Measurements from ENCODE around the gene CCNA1.

The CCNA1 gene

GRCh38 chr13:36414461-36414860 lies 17.8 kb upstream of the CCNA1 start:
- Histone ChIP-seq H2AFZ (ENCODE audit: low read depth, low read length, severe bottlenecking) (no peak overlapping the region), H3K4me3 (ENCODE audit: insufficient read depth, low read length, poor library complexity, severe bottlenecking) (no peak overlapping the region), H3K9ac (ENCODE audit: low read length) (no peak overlapping the region), H3K27me3 (ENCODE audit: low read length) (no peaks in the 10 kb centered on the region), H3K79me2 (ENCODE audit: insufficient read depth, low read length) (no peaks in the 10 kb centered on the region), H3K9me2 (replicated peaks; ENCODE audit: insufficient read depth, low read length) (no peaks in the 10 kb centered on the region; the same call in 1 of the 2 replicates), H3K9me3 (ENCODE audit: insufficient read depth, low read length) (no peaks in the 10 kb centered on the region), H3K27ac (ENCODE audit: low read depth, low read length) (no peak overlapping the region), H3K4me2 (ENCODE audit: low read depth, low read length, poor library complexity, severe bottlenecking) (no peak overlapping the region), H4K20me1 (ENCODE audit: low read depth, low read length) (no peaks in the 10 kb centered on the region), H3F3A (ENCODE audit: insufficient read depth) (no peaks in the 10 kb centered on the region), H3K36me3 (ENCODE audit: low read length) (no peaks in the 10 kb centered on the region)
- no peak for TF ChIP-seq EZH2phosphoT487 (conservative IDR thresholded peaks at IDR 0.05; ENCODE audit: low read length)
- no peak for TF ChIP-seq CTCF (IDR thresholded peaks at IDR 0.05; ENCODE audit: insufficient read depth, low read length, poor library complexity, severe bottlenecking)

- no peaks in the 10 kb centered on the region for H4K20me1 ChIP-seq (ENCODE audit: low read depth, low read length)
- no peaks in the 10 kb centered on the region for H3K9me3 ChIP-seq (ENCODE audit: insufficient read depth, low read length)
- no peaks in the 10 kb centered on the region for H3K27me3 ChIP-seq (ENCODE audit: low read length)
- no peak overlapping the region for H3K9ac ChIP-seq (ENCODE audit: low read length)
- no peaks in the 10 kb centered on the region; the same call in 1 of the 2 replicates for H3K9me2 ChIP-seq (replicated peaks; ENCODE audit: insufficient read depth, low read length)
- H3K4me2 ChIP-seq (ENCODE audit: low read depth, low read length, poor library complexity, severe bottlenecking): no peak overlapping the region
- H3K4me3 ChIP-seq (ENCODE audit: insufficient read depth, low read length, poor library complexity, severe bottlenecking): no peak overlapping the region
- H3K79me2 ChIP-seq (ENCODE audit: insufficient read depth, low read length): no peaks in the 10 kb centered on the region
- no peak overlapping the region for H3K27ac ChIP-seq (ENCODE audit: low read depth, low read length)
- TF ChIP-seq CTCF (IDR thresholded peaks at IDR 0.05; ENCODE audit: insufficient read depth, low read length, poor library complexity, severe bottlenecking): no peak
- no peak for TF ChIP-seq EZH2phosphoT487 (conservative IDR thresholded peaks at IDR 0.05; ENCODE audit: low read length)
- H3K36me3 ChIP-seq (ENCODE audit: low read length): no peaks in the 10 kb centered on the region
- H3F3A ChIP-seq (ENCODE audit: insufficient read depth): no peaks in the 10 kb centered on the region
- no peak overlapping the region for H2AFZ ChIP-seq (ENCODE audit: low read depth, low read length, severe bottlenecking)
These were observed 15.0 kb upstream of the CCNA1 start for GRCh38 chr13:36417331-36417730.

- Histone ChIP-seq H3K9ac (ENCODE audit: low read length) (no peak overlapping the region), H3K27ac (ENCODE audit: low read depth, low read length) (no peak overlapping the region), H3K4me3 (ENCODE audit: insufficient read depth, low read length, poor library complexity, severe bottlenecking) (no peak overlapping the region), H3K36me3 (ENCODE audit: low read length) (no peaks in the 10 kb centered on the region), H4K20me1 (ENCODE audit: low read depth, low read length) (no peaks in the 10 kb centered on the region), H3K79me2 (ENCODE audit: insufficient read depth, low read length) (no peaks in the 10 kb centered on the region), H3K9me3 (ENCODE audit: insufficient read depth, low read length) (no peaks in the 10 kb centered on the region), H3K27me3 (ENCODE audit: low read length) (no peaks in the 10 kb centered on the region), H3F3A (ENCODE audit: insufficient read depth) (no peaks in the 10 kb centered on the region), H3K4me2 (ENCODE audit: low read depth, low read length, poor library complexity, severe bottlenecking) (no peak overlapping the region), H3K9me2 (replicated peaks; ENCODE audit: insufficient read depth, low read length) (no peaks in the 10 kb centered on the region), H2AFZ (ENCODE audit: low read depth, low read length, severe bottlenecking) (no peak overlapping the region)
- TF ChIP-seq CTCF (IDR thresholded peaks at IDR 0.05; ENCODE audit: insufficient read depth, low read length, poor library complexity, severe bottlenecking) (no peak), EZH2phosphoT487 (conservative IDR thresholded peaks at IDR 0.05; ENCODE audit: low read length) (no peak)
These were observed 14.1 kb upstream of the CCNA1 start for GRCh38 chr13:36418022-36418805.

All from SU-DHL-6 (cell line).